NCI-H226 (cell line): ENCODE measurements around the gene CARD18.
"Not testable (repeated sequence)": the region's sequence is repeated elsewhere in the genome, so short reads cannot be mapped to it uniquely, and the experiment has no call there.

Source experiments
- DNase-seq: peaks from one replicate; pipeline ENCODE4 v3.0.0-alpha.2; 2015

The CARD18 gene

DNA sequence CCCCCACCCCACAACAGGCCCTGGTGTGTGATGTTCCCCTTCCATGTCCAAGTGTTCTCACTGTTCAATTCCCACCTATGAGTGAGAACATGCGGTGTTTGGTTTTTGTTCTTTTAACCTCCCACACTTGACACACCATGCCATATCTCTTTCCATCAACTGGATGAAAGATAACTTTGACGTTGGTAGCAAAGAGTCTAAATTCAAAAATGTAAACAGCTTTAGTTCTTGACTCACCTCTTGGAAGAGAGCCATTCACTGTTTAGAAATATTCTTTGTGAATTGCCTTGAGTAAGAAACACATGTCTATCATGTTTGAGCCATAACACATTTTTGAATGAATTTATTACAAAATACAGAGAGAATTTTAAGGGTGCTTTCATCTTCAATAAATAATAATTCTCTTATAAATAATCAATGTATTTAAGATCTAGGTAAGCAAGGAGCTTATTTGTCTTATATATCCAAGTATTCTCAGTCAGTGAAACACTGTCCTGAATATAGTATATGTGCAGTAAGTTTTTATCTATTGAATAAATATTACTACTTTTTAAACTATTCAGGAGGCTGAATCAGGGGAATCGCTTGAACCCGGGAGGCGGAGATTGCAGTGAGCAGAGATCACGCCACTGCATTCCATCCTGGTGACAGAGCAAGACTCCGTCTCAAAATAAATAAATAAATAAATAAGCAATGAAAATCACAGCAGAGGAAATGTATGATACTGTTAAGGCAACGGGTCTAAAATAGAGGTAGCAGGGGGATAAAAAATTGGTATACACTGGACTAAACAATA, 6.7 kb downstream of the CARD18 start:
- peak; percentile 95 for DNase-seq

DNA sequence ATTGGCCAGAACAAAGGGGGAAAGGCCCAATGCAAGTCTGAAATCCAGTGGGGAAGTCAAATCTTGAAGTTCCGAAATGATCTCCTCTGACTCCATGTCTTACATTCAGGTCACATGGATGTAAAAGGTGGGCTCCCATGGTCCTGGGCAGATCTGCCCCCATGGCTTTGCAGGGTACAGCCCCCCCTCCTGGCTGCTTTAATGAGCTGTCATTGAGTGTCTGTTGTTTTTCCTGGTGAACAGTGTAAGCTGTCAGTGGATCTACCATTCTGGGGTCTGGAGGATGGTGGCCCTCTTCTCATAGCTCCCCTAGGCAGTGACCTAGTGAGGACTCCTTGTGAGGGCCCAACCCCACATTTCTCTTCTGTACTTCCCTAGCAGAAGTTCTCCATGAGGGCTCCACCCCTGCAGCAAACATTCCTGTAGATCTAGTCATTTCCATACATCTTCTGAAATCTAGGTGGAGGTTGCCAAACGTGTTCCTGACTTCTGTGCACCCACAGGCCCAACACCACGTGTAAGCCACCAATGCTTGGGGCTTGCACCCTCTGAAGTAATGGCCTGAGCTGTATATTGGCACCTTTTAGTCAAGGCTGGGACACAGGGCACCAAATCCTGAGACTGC, 9.3 kb downstream of the CARD18 start:
- DNase-seq = peak; percentile 28

DNA sequence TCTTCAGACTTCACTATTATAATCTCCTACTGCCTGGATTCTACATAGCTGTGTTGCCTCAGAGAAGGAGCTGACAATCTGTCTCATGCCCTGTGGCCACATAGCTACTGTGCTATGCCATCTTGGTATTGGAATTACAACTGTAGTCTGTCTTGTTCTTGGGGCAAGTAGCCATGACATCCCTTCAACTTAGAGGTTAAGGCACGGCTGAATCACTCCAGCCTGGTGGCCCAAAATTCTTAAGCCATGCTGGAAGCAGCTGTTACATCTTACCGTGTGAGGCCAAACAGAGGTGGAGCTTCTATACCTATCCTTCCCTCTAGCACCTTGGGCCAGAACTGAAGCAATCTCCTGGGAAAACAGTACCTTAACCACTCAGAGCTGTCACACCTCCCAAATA, 14.8 kb downstream of the CARD18 start:
- no peak for DNase-seq

DNA sequence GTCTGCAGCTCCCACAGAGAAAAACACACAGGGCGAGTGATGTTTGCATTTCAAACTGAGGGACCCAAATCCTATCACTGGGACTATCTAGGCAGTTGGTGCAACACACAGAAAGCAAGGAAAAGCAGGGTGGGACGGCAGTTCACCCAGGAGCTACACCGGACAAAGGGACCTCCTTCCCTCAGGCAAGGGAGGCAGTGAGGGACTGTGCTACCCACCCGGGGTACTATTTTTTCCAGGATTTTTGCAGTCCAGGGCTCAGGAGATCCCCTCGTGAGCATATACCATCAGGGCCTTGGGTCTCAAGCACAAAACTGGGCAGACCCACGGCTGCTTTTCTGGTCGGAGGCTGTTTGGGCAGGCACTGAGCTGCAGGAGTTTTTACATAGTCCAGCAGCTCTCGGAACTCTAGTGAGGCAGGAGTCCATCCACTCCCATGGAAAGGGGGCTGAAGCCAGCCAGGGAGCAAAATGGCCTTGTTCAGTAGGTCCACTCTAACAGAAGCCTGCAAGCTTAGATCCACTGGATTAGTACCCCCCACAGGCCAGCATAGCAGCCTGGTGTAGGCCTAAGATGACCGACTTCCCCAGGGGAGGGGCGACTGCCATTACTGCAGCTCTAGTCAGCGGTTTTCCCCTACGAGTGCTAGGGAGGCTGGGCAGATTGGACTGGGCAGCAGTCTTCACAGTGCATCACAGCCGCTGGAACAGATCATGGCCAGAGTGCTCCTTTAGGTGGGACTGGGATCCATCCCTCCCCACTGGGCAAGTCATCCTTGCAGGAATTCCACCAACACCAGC, 28.2 kb downstream of the CARD18 start:
- no peak for DNase-seq

DNA sequence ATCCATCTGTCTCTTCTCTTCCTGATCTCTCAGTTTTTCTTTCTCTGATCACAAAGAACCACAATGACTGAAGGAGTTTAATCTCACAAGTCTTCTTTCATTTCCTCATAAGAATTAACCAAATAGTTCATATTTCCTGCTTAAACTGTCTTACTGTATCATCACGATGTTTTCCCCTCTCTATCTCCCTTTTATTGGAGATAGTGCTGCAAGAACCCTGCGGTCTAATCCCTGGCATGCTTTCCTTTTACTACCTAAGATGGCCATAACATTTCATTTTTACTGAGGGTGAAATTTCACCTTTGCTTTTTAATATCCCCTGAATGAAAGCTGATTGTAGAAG, 28.9 kb downstream of the CARD18 start:
- no peak for DNase-seq

DNA sequence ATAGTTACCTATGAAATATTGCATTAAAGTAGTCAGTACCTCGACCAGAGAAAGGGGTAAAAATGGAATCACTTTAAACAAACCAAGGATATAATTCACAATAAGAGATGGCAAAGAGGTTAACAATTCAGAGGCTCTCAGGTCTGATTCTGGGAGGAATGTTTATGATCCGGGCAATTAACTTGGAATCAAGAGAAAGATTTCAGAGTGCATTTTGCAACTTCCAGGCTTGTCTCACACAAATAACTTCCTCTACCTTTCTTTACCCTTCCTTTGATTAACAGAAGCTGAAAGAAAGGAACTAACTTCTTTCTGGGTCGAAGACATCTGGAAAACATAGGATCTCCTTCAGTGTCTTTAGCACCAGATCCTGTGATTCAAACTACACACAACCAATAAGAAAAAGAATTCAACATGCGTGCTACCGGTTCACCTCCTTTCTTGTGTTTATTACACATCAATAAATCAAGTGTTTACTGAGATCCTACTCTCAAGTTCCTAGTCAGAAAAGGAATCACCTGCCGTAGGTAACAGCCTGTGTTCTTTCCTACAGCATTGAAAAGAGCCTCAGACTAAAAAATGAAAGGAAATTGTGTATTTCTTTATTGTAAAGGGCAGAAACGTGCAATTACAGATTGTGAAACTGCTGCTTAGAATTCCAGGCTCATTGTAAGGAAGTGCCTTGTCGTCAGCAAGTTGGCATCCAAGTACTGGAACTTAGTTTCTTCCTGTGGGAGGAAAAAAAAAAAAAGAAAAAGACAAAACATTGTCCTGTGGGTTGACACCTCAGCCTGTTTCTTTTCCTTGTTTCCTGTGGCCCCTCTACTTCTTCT, 29.5 kb downstream of the CARD18 start:
- no peak for DNase-seq

DNA sequence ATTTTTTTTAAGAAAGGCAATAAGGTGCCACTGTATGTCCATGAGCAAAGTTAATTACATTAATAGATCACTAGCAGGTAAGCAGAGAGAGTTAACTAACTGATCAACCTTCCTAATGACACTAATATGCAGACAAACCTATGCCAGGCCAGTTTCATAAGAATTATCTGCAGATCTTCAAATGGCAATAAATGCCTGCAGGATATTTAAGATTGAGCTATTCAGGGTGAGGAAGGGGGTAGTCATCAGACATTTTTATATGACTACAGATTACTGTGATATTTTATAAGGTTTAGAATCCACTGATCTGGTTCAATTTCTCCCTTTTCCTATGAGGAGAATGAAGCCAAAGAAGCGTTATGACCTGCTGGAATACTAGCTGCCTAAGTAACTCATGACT, 30.2 kb downstream of the CARD18 start:
- no peak for DNase-seq

DNA sequence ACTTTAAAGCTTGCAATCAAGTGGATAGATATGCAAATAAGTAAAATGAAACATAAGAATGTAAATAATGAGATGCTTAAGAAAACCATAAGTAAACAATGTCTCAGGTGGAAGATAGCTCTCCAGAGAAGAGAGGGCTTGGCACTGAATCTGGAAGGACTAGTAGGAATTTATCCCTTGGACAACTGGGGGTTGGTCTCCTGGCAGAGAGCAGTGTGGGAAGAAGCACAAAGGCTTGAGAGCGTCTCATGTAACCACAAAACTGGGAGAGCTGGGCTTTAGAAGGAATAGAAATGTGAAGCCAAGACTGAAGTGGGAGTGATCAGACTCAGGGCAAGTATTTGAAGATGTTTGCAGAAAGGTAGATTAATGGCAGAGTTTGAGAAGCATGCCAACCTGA, 31.3 kb downstream of the CARD18 start:
- peak; percentile 31 for DNase-seq

DNA sequence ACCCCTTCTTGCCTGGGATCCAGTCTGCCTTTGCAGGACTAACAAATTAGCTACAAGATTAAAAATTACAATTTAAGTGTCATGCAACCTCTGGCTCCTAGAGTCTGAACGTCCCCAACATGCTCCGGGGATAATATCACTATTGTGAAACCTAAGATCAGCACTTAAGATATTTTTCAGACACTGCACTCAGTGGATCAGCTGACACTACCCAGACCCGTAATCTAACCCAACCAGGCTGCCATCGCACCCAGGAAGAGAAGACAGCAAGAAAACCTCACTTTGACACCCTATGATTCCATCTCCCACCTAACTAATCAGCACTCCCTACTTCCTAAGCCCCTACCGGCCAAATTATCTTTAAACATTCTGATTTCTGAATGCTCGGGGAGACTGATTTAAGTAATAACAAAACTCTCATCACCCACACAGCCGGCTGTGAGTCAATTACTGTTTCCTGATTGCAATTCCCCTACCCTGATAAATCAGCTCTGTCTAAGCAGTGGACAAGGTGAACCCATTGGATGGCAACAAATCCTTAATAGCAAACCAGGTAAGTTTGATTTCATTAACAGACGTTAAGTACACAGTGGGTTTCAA, 32.2 kb downstream of the CARD18 start:
- DNase-seq = not testable (repeated sequence)

DNA sequence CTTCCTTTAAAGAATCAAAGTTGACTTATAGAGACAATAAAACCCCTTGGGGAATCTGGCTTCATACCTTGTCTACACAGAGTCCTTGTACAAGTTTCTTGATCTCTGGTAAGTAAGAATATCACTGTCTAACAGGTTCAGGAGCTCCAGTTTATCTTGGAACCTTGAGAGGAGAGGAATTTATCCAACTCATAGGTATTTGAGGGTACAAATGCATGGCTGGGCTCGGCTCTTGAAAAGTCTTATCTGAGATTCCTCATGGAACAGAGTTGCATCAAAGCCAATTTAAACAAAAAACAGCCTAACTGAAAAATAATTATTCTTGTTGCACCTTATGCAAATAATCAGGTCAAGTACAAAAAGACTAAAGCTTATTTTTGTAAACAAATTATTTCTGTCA, 33.4 kb downstream of the CARD18 start:
- no peak for DNase-seq

DNA sequence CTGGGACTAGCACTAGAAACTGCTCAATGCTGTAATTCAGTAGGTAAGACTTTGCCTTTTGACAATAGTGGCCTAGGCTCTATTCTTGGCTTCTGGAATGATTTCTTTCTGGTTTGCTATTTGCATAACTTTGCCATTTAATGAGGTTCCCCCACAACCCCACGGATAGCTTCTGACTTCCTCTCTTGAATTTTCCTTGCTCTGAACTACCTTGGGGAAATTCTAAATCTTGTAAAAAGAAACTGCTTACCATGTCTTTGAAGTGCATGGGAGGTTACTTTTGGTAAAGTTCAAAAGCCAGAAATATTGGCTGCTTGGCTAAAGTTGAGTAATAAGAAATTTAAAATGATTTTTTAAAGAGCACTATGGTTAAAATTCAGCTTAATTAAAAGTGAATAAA, 35.3 kb downstream of the CARD18 start:
- DNase-seq = no peak

DNA sequence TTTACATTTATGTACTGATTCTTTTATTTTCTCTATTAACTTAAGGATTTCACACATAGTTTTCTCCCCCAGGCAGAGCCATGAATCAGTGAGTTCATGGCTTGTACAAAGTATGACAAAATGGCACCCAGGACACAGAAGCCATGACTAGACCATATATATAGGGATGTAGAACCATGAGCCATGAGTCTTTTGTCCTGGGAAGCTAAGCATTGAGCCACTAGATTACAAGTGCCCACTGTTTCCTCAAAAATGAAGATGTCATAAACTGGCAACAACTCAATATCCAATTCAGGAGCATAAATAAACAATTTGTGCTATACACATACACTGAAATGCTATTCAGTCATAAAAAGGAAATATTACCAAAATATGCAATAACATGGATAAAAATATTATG, 36.2 kb downstream of the CARD18 start:
- DNase-seq = no peak

DNA sequence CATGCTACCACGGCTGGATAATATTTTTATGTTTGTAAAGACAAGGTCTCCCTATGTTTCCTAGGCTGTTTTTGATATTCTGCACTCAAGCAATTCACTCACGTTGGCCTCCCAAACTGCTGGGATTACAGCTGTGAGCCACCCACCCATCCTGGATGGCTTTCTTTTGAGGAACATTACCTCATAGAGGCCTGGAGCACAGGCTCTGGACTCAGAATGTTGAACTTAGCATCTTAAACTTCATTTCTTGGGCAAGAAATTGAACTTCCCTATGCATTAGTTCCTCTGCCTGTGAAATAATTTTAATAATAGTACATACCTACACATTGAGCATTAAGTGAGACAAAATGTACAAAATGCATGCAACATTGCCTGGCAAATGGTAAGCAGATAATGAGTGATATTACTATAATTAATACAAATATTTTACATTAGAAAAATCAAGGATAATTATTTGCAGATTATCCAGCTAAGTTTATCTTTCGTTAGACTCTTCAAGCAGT, 37.4 kb downstream of the CARD18 start:
- DNase-seq = not testable (repeated sequence)

DNA sequence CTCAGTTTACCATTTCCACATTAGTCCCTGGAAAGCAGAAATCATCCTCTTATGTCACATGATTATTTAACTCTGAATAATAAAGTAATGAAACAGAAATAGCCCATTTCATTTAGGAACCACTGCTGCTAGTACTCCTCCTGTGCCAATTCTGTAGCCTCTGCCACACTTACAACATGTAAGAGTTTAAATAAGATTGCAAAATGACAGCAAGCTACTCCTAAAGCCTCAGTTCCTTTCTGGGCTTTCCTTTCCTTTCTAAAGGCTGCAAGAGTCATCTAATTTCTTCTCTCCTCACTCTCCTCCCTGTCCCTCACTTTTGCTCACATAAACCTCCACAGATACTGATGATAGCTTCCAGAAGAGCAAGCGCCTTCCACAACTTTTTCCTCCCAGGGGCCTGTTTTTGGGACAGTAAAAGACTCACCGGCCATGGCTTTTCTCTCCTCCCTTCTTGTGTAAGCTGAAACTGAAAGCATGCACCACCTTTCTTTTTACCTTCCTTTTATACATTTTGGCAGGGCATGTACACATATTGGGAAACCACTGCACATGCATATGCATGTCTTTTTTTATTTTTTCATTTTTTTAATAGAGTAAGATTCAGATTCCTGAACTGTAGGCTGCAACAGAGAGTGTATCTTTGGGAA, 38.5 kb downstream of the CARD18 start:
- DNase-seq = no peak

DNA sequence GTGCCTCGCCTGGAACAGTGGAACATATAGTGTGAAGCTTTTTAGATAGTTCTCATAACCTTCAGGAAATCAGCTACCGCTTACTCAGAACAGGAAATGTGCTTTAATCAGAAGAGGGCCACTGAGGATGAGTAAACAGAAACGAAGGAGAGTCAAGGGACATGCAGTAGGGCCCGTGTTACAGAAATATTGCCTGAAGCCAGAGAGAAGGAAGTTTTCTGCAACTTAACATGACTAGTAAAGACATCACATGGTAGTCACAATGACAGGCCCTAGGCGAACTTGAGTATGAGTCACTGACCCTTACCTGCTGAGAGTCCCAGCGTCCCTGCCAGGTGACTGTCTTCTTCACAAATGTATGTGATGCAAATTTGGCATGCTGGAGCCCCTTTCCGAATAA, 39.4 kb downstream of the CARD18 start:
- no peak for DNase-seq

DNA sequence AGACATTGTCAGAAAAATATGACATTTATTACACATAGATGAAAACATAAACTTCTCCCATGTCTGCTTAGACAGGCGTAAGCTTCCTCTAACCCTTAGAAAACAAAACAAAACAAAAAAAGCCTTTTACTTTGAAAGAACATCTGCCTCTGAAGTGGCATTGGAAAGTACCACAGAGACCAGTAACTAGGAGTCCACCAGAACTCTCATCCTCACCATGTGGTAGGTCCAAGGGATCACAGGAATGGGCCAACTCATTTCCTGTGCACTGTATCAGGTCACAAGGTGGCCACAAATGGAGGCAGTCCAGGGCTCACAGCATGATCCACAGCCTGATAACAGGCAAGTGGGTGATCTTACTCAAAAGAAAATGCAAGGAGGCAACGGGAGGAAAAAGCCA, 40.0 kb downstream of the CARD18 start:
- DNase-seq = not testable (repeated sequence)

DNA sequence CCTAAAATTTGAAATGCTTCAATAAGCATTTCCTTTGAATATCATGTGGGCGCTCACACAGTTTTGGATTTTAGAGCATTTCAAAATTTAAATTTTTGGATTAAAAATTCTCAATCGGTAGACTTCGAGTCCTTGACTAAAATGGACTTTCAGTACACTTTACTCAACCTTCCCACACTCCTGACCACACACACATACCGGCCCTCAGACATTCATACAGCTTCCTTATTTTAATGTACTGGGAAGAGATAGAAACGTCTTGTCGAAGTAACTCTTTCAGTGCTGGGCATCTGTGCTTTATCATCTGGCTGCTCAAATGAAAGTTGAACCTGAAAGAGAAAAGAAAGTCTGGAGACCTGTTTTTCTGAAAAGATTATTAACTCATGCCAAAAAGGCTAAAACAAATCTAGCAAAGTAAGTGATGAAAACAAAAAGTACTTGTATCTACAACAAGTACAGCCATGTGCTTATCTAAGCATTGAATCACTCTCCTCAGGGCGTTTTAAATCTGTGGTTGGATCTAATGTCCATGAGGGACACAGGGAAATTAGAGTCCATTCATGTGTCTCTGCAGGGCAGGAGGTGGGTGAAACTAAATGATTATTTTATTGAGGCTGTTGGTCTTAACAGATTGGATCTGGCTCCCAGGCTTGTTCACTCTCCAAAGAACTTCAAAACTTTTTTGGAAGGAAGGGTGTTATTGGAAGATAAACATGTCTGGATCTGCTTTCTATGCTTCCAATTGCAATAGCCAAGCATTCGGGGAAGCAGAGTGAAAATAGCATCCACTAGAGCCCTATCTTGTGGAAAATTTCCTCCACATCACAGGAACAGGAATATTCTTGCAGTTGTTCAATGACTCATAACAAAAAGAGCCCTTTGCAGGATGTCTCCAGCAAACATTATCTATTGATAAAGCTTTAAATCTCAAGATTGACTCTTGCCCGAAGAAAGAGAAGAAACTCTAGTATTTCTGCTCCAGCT, 47.0 kb downstream of the CARD18 start:
- DNase-seq = no peak
